Measurements from ENCODE around the gene PHKG2. TPM values are rescaled to one million over a fixed set of nuclear protein-coding genes. Genes with fewer than 3 reads are reported as not detected.
A peak's percentile ranks its signal among the peaks of the same experiment; 100 is the strongest.

PHKG2 gene
- total and polyA plus RNA-seq, 4 donors: 12.2 to 37.4 (median 31.7) TPM

- H3K4me1 ChIP-seq (ENCODE audit: control insufficient read depth in 5 of 5, insufficient read depth in 5 of 5, low read length in 5 of 5): no peaks in the 10 kb centered on the region
- H3K36me3 ChIP-seq (ENCODE audit: control insufficient read depth in 4 of 4, insufficient read depth in 4 of 4, low read length in 4 of 4): no peaks in the 10 kb centered on the region
- no peak overlapping the region for H3K27ac ChIP-seq (ENCODE audit: low read depth in 1 of 2, low read length in 1 of 2)
- no peak overlapping the region for H3K4me3 ChIP-seq
- no peaks in the 10 kb centered on the region for H3K9me3 ChIP-seq (ENCODE audit: control insufficient read depth in 4 of 4, insufficient read depth in 3 of 4, low read length in 3 of 4)
- TF ChIP-seq CTCF (IDR thresholded peaks at IDR 0.05; ENCODE audit: control extremely low read depth, extremely low read depth): no peak
- WGBS, 2 donors: 78 to 84% methylated on average over 8 of the region's 8 CpGs
- ATAC-seq (ENCODE audit: insufficient read depth, low FRiP score) (no peak), DNase-seq (no peak)
- no peak overlapping the region for H3K9ac ChIP-seq (ENCODE audit: insufficient read depth in 1 of 2, low read length in 2 of 2)
- H3K27me3 ChIP-seq (ENCODE audit: control insufficient read depth in 3 of 3, insufficient read depth in 3 of 3, low read length in 2 of 3): peaks cover 0 to 4% (median 0%) of the 10 kb centered on the region in 3 donors
Observed at GRCh38 chr16:30797670-30798309, 49.6 kb downstream of the PHKG2 start.

Small RNA genes lying within 50 kb of the gene (small RNA-seq; reads per million reads assigned to genes)
- gene RNU6-1043P (ENCODE audit: low replicate concordance): not detected
- gene SNORA30 (ENCODE audit: low replicate concordance): 1.3 reads per million, percentile 86 among the genes with 10 or more reads in this experiment

Other genes starting within 250 kb of the PHKG2 start
- 10 to 100 TPM; 17.9 to 33.9 TPM for gene ZNF768, start 221.9 kb upstream of the PHKG2 start, total RNA-seq
- gene ZNF768, start 221.9 kb upstream of the PHKG2 start, polyA plus RNA-seq: 10 to 100 TPM; 20.0 to 45.1 TPM
- gene ZNF747, start 213.6 kb upstream of the PHKG2 start, total RNA-seq: 10 to 100 TPM; 11.2 to 11.7 TPM
- 1 to 10 TPM; 7.1 to 7.2 TPM for gene ZNF747, start 213.6 kb upstream of the PHKG2 start, polyA plus RNA-seq
- 10 to 100 TPM; 10.4 to 12.6 TPM for gene ZNF764, start 190.1 kb upstream of the PHKG2 start, total RNA-seq
- gene ZNF764, start 190.1 kb upstream of the PHKG2 start, polyA plus RNA-seq: 1 to 10 TPM; 4.9 to 6.1 TPM
- gene ZNF688, start 176.7 kb upstream of the PHKG2 start, total RNA-seq: 10 to 100 TPM in 1 of 2 donors, 1 to 10 TPM in 1; 8.6 to 22.6 TPM
- 10 to 100 TPM; 10.5 to 23.3 TPM for gene ZNF688, start 176.7 kb upstream of the PHKG2 start, polyA plus RNA-seq
- gene ZNF785, start 162.7 kb upstream of the PHKG2 start, total RNA-seq: 10 to 100 TPM; 13.9 to 15.5 TPM
- 1 to 10 TPM; 4.0 to 5.5 TPM for gene ZNF785, start 162.7 kb upstream of the PHKG2 start, polyA plus RNA-seq
- 1 to 10 TPM; 4.4 to 9.5 TPM for gene ZNF689, start 138.0 kb upstream of the PHKG2 start, total RNA-seq
- gene ZNF689, start 138.0 kb upstream of the PHKG2 start, polyA plus RNA-seq: 1 to 10 TPM; 3.0 to 5.1 TPM
- 10 to 100 TPM; 16.0 to 60.3 TPM for gene PRR14, start 97.5 kb upstream of the PHKG2 start, total RNA-seq
- gene PRR14, start 97.5 kb upstream of the PHKG2 start, polyA plus RNA-seq: 10 to 100 TPM; 44.7 to 63.2 TPM
- 10 to 100 TPM; 32.1 to 80.8 TPM for gene FBRS, start 90.0 kb upstream of the PHKG2 start, total RNA-seq
- 10 to 100 TPM; 55.4 to 55.7 TPM for gene FBRS, start 90.0 kb upstream of the PHKG2 start, polyA plus RNA-seq
- gene SRCAP, start 49.3 kb upstream of the PHKG2 start, total RNA-seq: 10 to 100 TPM; 45.9 to 61.0 TPM
- gene SRCAP, start 49.3 kb upstream of the PHKG2 start, polyA plus RNA-seq: 10 to 100 TPM; 13.4 to 16.7 TPM
- gene CFAP119, start 13.6 kb downstream of the PHKG2 start, total RNA-seq: 10 to 100 TPM in 1 of 2 donors, 1 to 10 TPM in 1; 7.3 to 29.5 TPM
- gene CFAP119, start 13.6 kb downstream of the PHKG2 start, polyA plus RNA-seq: 10 to 100 TPM; 13.8 to 19.7 TPM
- 100 to 1,000 TPM in 1 of 2 donors, 10 to 100 TPM in 1; 77.6 to 103 TPM for gene RNF40, start 13.9 kb downstream of the PHKG2 start, total RNA-seq
- gene RNF40, start 13.9 kb downstream of the PHKG2 start, polyA plus RNA-seq: 10 to 100 TPM; 54.1 to 80.4 TPM
- gene ZNF629, start 38.8 kb downstream of the PHKG2 start, total RNA-seq: 10 to 100 TPM; 10.1 to 16.3 TPM
- 1 to 10 TPM; 5.7 to 8.0 TPM for gene ZNF629, start 38.8 kb downstream of the PHKG2 start, polyA plus RNA-seq
- gene BCL7C, start 145.7 kb downstream of the PHKG2 start, total RNA-seq: 10 to 100 TPM; 25.7 to 30.9 TPM
- gene BCL7C, start 145.7 kb downstream of the PHKG2 start, polyA plus RNA-seq: 10 to 100 TPM; 18.2 to 51.8 TPM
- 1 to 10 TPM; 4.7 to 9.8 TPM for gene CTF1, start 148.2 kb downstream of the PHKG2 start, total RNA-seq
- 1 to 10 TPM; 3.3 to 5.6 TPM for gene CTF1, start 148.2 kb downstream of the PHKG2 start, polyA plus RNA-seq
- 10 to 100 TPM; 10.6 to 17.3 TPM for gene FBXL19, start 175.1 kb downstream of the PHKG2 start, total RNA-seq
- 10 to 100 TPM; 10.3 to 15.8 TPM for gene FBXL19, start 175.1 kb downstream of the PHKG2 start, polyA plus RNA-seq
- gene ORAI3, start 200.6 kb downstream of the PHKG2 start, total RNA-seq: 10 to 100 TPM; 23.9 to 27.4 TPM
- 10 to 100 TPM; 20.2 to 23.3 TPM for gene ORAI3, start 200.6 kb downstream of the PHKG2 start, polyA plus RNA-seq
- 10 to 100 TPM in 1 of 2 donors, 1 to 10 TPM in 1; 7.4 to 22.0 TPM for gene SETD1A, start 209.3 kb downstream of the PHKG2 start, total RNA-seq
- 10 to 100 TPM in 1 of 2 donors, 1 to 10 TPM in 1; 8.7 to 13.1 TPM for gene SETD1A, start 209.3 kb downstream of the PHKG2 start, polyA plus RNA-seq
- 10 to 100 TPM in 1 of 2 donors, 1 to 10 TPM in 1; 6.2 to 34.5 TPM for gene HSD3B7, start 236.8 kb downstream of the PHKG2 start, total RNA-seq
- gene HSD3B7, start 236.8 kb downstream of the PHKG2 start, polyA plus RNA-seq: 10 to 100 TPM; 20.2 to 21.1 TPM